HEK293 (cell line): Measurements from ENCODE around the gene PCNX3.

Experiments
- CTCF ChIP-seq: fragments of 450-650 bp; formaldehyde crosslinking; IDR thresholded peaks from 2 replicates; pipeline ENCODE4 v1.5.1; 2016; ENCODE audit warnings: missing biosample characterization, missing genetic modification characterization
- GFI1B ChIP-seq: fragments of 450-650 bp; formaldehyde crosslinking; IDR thresholded peaks from 2 replicates; pipeline ENCODE4 v1.5.1; 2016; ENCODE audit warnings: missing biosample characterization, missing genetic modification characterization
- HOXC10 ChIP-seq: sonication (generic); formaldehyde crosslinking; IDR thresholded peaks from 2 replicates; pipeline ENCODE4 v1.8.1; 2023; ENCODE audit warnings: mild to moderate bottlenecking, missing genetic modification reagents
- KLF1 ChIP-seq: fragments of 450-650 bp; formaldehyde crosslinking; IDR thresholded peaks from 2 replicates; pipeline ENCODE4 v1.5.1; 2016; ENCODE audit warnings: missing biosample characterization, missing genetic modification characterization
- KLF7 ChIP-seq: fragments of 450-650 bp; formaldehyde crosslinking; IDR thresholded peaks from 2 replicates; pipeline ENCODE4 v1.5.1; 2016; ENCODE audit warnings: missing biosample characterization, missing genetic modification characterization, borderline replicate concordance
- MEIS1 ChIP-seq: sonication (generic); formaldehyde crosslinking; IDR thresholded peaks from 2 replicates; pipeline ENCODE4 v1.8.1; 2022; ENCODE audit warnings: missing genetic modification reagents, mild to moderate bottlenecking, borderline replicate concordance
- PRDM1 ChIP-seq: fragments of 450-650 bp; formaldehyde crosslinking; IDR thresholded peaks from 2 replicates; pipeline ENCODE4; 2016; ENCODE audit warnings: missing biosample characterization, missing genetic modification characterization
- SALL2 ChIP-seq: fragments of 450-650 bp; formaldehyde crosslinking; IDR thresholded peaks from 2 replicates; pipeline ENCODE4 v1.5.0; 2017; ENCODE audit warnings: missing biosample characterization, mild to moderate bottlenecking, missing genetic modification characterization, borderline replicate concordance
- WT1 ChIP-seq: fragments of 450-650 bp; formaldehyde crosslinking; IDR thresholded peaks from 2 replicates; pipeline ENCODE4 v1.5.1; 2016; ENCODE audit warnings: missing biosample characterization, missing genetic modification characterization
- ZBTB26 ChIP-seq: fragments of 450-650 bp; formaldehyde crosslinking; optimal IDR thresholded peaks from 2 replicates; pipeline ENCODE3; 2016; ENCODE audit warnings: missing biosample characterization, mild to moderate bottlenecking, missing genetic modification characterization
- ZBTB48 ChIP-seq: fragments of 450-650 bp; formaldehyde crosslinking; IDR thresholded peaks from 2 replicates; pipeline ENCODE4 v1.5.1; 2016; ENCODE audit warnings: missing biosample characterization, missing genetic modification characterization
- ZBTB8A ChIP-seq: fragments of 450-650 bp; formaldehyde crosslinking; IDR thresholded peaks from 2 replicates; pipeline ENCODE4 v1.5.1; 2016; ENCODE audit warnings: missing biosample characterization, missing genetic modification characterization
- ZFP37 ChIP-seq: fragments of 450-650 bp; formaldehyde crosslinking; IDR thresholded peaks from 2 replicates; pipeline ENCODE4 v1.5.1; 2016; ENCODE audit warnings: missing biosample characterization, missing genetic modification characterization
- ZNF10 ChIP-seq: fragments of 450-650 bp; formaldehyde crosslinking; IDR thresholded peaks from 2 replicates; pipeline ENCODE4 v1.5.1; 2017; ENCODE audit warnings: missing biosample characterization, missing genetic modification characterization
- ZNF140 ChIP-seq: fragments of 450-650 bp; formaldehyde crosslinking; IDR thresholded peaks from 2 replicates; pipeline ENCODE4 v1.5.1; 2016; ENCODE audit warnings: missing biosample characterization, missing genetic modification characterization
- ZNF2 ChIP-seq: fragments of 450-650 bp; formaldehyde crosslinking; IDR thresholded peaks from 2 replicates; pipeline ENCODE4 v1.5.1; 2016; ENCODE audit warnings: missing biosample characterization, missing genetic modification characterization
- ZNF211 ChIP-seq: fragments of 450-650 bp; formaldehyde crosslinking; IDR thresholded peaks from 2 replicates; pipeline ENCODE4 v1.5.1; 2016; ENCODE audit warnings: low read depth, missing biosample characterization, missing genetic modification characterization
- ZNF324 ChIP-seq: fragments of 450-650 bp; formaldehyde crosslinking; IDR thresholded peaks from 2 replicates; pipeline ENCODE4 v1.5.1; 2016; ENCODE audit warnings: missing biosample characterization, missing genetic modification characterization
- ZNF423 ChIP-seq: fragments of 450-650 bp; formaldehyde crosslinking; IDR thresholded peaks from 2 replicates; pipeline ENCODE4 v1.5.1; 2016; ENCODE audit warnings: missing biosample characterization, missing genetic modification characterization
- ZNF426 ChIP-seq: fragments of 450-650 bp; formaldehyde crosslinking; IDR thresholded peaks from 2 replicates; pipeline ENCODE4 v1.5.1; 2017; ENCODE audit warnings: missing biosample characterization, missing genetic modification characterization, mild to moderate bottlenecking, inconsistent platforms, moderate library complexity
- ZNF48 ChIP-seq: fragments of 450-650 bp; formaldehyde crosslinking; IDR thresholded peaks from 2 replicates; pipeline ENCODE4 v1.5.1; 2016; ENCODE audit warnings: missing biosample characterization, missing genetic modification characterization
- ZNF549 ChIP-seq: fragments of 450-650 bp; IDR thresholded peaks from 2 replicates; pipeline ENCODE4 v1.5.1; 2018; ENCODE audit warnings: missing biosample characterization, missing genetic modification characterization, mild to moderate bottlenecking, inconsistent platforms, moderate library complexity
- ZNF555 ChIP-seq: fragments of 450-650 bp; formaldehyde crosslinking; conservative IDR thresholded peaks from 2 replicates; pipeline ENCODE4 v1.5.1; 2017; ENCODE audit warnings: missing biosample characterization, mild to moderate bottlenecking, missing genetic modification characterization, inconsistent platforms
- ZNF558 ChIP-seq: fragments of 450-650 bp; formaldehyde crosslinking; IDR thresholded peaks from 2 replicates; pipeline ENCODE4 v1.5.1; 2016; ENCODE audit warnings: missing biosample characterization, missing genetic modification characterization
- ZNF600 ChIP-seq: fragments of 450-650 bp; formaldehyde crosslinking; IDR thresholded peaks from 2 replicates; pipeline ENCODE4 v1.5.1; 2016; ENCODE audit warnings: missing biosample characterization, missing genetic modification characterization
- ZNF610 ChIP-seq: fragments of 450-650 bp; formaldehyde crosslinking; IDR thresholded peaks from 2 replicates; pipeline ENCODE4 v1.5.1; 2016; ENCODE audit warnings: missing biosample characterization, missing genetic modification characterization, borderline replicate concordance
- ZNF623 ChIP-seq: fragments of 450-650 bp; formaldehyde crosslinking; IDR thresholded peaks from 2 replicates; pipeline ENCODE4 v1.5.1; 2016; ENCODE audit warnings: missing biosample characterization, missing genetic modification characterization
- ZNF626 ChIP-seq: fragments of 450-650 bp; sonication (Bioruptor Pico); formaldehyde crosslinking; IDR thresholded peaks from 2 replicates; pipeline ENCODE4 v1.5.1; 2018; ENCODE audit warnings: missing biosample characterization, missing genetic modification characterization, inconsistent platforms
- ZNF654 ChIP-seq: fragments of 450-650 bp; formaldehyde crosslinking; IDR thresholded peaks from 2 replicates; pipeline ENCODE4 v1.5.1; 2016; ENCODE audit warnings: low read depth, missing biosample characterization, missing genetic modification characterization
- ZNF747 ChIP-seq: fragments of 450-650 bp; formaldehyde crosslinking; IDR thresholded peaks from 2 replicates; pipeline ENCODE4 v1.5.1; 2016; ENCODE audit warnings: missing biosample characterization, missing genetic modification characterization
- ZNF76 ChIP-seq: fragments of 450-650 bp; formaldehyde crosslinking; IDR thresholded peaks from 2 replicates; pipeline ENCODE4; 2016; ENCODE audit warnings: low read depth, missing biosample characterization, missing genetic modification characterization, borderline replicate concordance
- TF ChIP-seq, protein P1 (sequence below): fragments of 450-650 bp; formaldehyde crosslinking; IDR thresholded peaks from 2 replicates; pipeline ENCODE4 v1.5.1; 2016; ENCODE audit warnings: missing biosample characterization, missing genetic modification characterization
- TF ChIP-seq, protein P2 (sequence below): fragments of 450-650 bp; formaldehyde crosslinking; IDR thresholded peaks from 2 replicates; pipeline ENCODE4 v1.5.1; 2016; ENCODE audit warnings: missing biosample characterization, missing genetic modification characterization
- TF ChIP-seq, protein P3 (sequence below): IDR thresholded peaks from 2 replicates; pipeline ENCODE4 v1.6.1; 2011; ENCODE audit warnings: mild to moderate bottlenecking, low read depth, low read length, borderline replicate concordance

The PCNX3 gene

GRCh38 chr11:65569973-65570918 is 45.3 kb upstream of the PCNX3 start, which contains the start of gene ZNRD2 (continued):
- TF ChIP-seq ZNF211 (no peak), ZNF623 (no peak), GFI1B (0 out of 2 replicates have a peak, but pooled peaks have one; percentile 33), ZBTB26 (peak; percentile 77), ZNF654 (tag by site-specific recombination) (no peak), WT1 (peak; percentile 54; the same call in 1 of the 2 replicates), CTCF (tag by site-specific recombination) (peak; percentile 92), ZNF610 (0 out of 2 replicates have a peak, but pooled peaks have one; percentile 82), ZNF747 (tag by site-specific recombination) (no peak), ZNF558 (no peak), ZNF324 (tag by site-specific recombination) (0 out of 2 replicates have a peak, but pooled peaks have one; percentile 32), HOXC10 (no peak), ZNF140 (no peak), KLF7 (tag by site-specific recombination) (peak; percentile 87), PRDM1 (tag by site-specific recombination) (0 out of 2 replicates have a peak, but pooled peaks have one; percentile 8), ZBTB8A (tag by site-specific recombination) (peak; percentile 100), ZNF48 (tag by site-specific recombination) (no peak), ZNF10 (tag by site-specific recombination) (no peak), ZBTB48 (tag by site-specific recombination) (peak; percentile 61), ZFP37 (tag by site-specific recombination) (peak; percentile 73; the same call in 1 of the 2 replicates), MEIS1 (CRISPR knock-in tag) (no peak), ZNF426 (tag by site-specific recombination) (no peak), ZNF600 (tag by site-specific recombination) (no peak), ZNF555 (tag by site-specific recombination) (no peak), ZNF626 (tag by site-specific recombination) (no peak), SALL2 (tag by site-specific recombination) (no peak), ZNF76 (tag by site-specific recombination) (peak; percentile 83), KLF1 (tag by site-specific recombination) (peak; percentile 80), ZNF423 (tag by site-specific recombination) (peak; percentile 98), ZNF549 (no peak), ZNF2 (peak; percentile 80; the same call in 1 of the 2 replicates)
- TF ChIP-seq, protein P1, sequence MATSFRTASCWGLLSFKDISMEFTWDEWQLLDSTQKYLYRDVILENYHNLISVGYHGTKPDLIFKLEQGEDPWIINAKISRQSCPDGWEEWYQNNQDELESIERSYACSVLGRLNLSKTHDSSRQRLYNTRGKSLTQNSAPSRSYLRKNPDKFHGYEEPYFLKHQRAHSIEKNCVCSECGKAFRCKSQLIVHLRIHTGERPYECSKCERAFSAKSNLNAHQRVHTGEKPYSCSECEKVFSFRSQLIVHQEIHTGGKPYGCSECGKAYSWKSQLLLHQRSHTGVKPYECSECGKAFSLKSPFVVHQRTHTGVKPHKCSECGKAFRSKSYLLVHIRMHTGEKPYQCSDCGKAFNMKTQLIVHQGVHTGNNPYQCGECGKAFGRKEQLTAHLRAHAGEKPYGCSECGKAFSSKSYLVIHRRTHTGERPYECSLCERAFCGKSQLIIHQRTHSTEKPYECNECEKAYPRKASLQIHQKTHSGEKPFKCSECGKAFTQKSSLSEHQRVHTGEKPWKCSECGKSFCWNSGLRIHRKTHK (tag by site-specific recombination): no peak
- TF ChIP-seq, protein P2, sequence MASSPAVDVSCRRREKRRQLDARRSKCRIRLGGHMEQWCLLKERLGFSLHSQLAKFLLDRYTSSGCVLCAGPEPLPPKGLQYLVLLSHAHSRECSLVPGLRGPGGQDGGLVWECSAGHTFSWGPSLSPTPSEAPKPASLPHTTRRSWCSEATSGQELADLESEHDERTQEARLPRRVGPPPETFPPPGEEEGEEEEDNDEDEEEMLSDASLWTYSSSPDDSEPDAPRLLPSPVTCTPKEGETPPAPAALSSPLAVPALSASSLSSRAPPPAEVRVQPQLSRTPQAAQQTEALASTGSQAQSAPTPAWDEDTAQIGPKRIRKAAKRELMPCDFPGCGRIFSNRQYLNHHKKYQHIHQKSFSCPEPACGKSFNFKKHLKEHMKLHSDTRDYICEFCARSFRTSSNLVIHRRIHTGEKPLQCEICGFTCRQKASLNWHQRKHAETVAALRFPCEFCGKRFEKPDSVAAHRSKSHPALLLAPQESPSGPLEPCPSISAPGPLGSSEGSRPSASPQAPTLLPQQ (tag by site-specific recombination): peak; percentile 87
- TF ChIP-seq, protein P3, sequence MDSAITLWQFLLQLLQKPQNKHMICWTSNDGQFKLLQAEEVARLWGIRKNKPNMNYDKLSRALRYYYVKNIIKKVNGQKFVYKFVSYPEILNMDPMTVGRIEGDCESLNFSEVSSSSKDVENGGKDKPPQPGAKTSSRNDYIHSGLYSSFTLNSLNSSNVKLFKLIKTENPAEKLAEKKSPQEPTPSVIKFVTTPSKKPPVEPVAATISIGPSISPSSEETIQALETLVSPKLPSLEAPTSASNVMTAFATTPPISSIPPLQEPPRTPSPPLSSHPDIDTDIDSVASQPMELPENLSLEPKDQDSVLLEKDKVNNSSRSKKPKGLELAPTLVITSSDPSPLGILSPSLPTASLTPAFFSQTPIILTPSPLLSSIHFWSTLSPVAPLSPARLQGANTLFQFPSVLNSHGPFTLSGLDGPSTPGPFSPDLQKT: no peak
